CD4-positive, alpha-beta T cell (primary cell): Measurements from ENCODE around the gene ABHD17C. TPM values are rescaled to one million over a fixed set of nuclear protein-coding genes. Genes with fewer than 3 reads are reported as not detected.

Experiments
- ATAC-seq: fragments of 200-7000 bp; cut with Tn5 transposase; one replicate; pipeline ENCODE4 v1.10.0; 2022; ENCODE audit warnings: mild to moderate bottlenecking; ENCODE audit not compliant: poor library complexity
- CTCF ChIA-PET: fragments of 350-600 bp; sonication (Branson Sonifier 250); formaldehyde crosslinking; loops from one replicate; lab custom pipeline; 2021; ENCODE audit warnings: antibody characterized with exemption, inconsistent platforms; lab: Charles Lee
- POLR2A ChIA-PET: fragments of 350-600 bp; sonication (Branson Sonifier 250); formaldehyde crosslinking; loops from one replicate; lab custom pipeline; 2021; ENCODE audit warnings: antibody characterized with exemption, inconsistent platforms; lab: Charles Lee
- DNase-seq, 14 experiments: peaks; one replicate each; pipeline ENCODE4 v3.0.0-alpha.2; 2013 to 2020; ENCODE audit warnings: mixed read lengths in 2 of 14
- H3K27ac ChIP-seq, 2 donors: one replicate each; pipeline versions ENCODE4 v1.5.1 to v1.7.0; 2013; ENCODE audit warnings: low read length in 2 of 2, low read depth in 1 of 2, mild to moderate bottlenecking in 1 of 2
- H3K27me3 ChIP-seq, 2 experiments: 1 replicate in 1 of 2; 2 replicates in 1 of 2; pipeline versions ENCODE4 v1.6.1 to v1.7.0; 2013; ENCODE audit warnings: low read length in 2 of 2, control low read depth in 1 of 2, mild to moderate bottlenecking in 1 of 2, moderate library complexity in 1 of 2; ENCODE audit not compliant: insufficient read depth in 2 of 2, control insufficient read depth in 1 of 2
- H3K36me3 ChIP-seq: one replicate; pipeline ENCODE4 v1.6.1; 2013; ENCODE audit warnings: low read length, control low read depth; ENCODE audit not compliant: insufficient read depth
- H3K4me1 ChIP-seq: one replicate; pipeline ENCODE4 v1.6.1; 2013; ENCODE audit warnings: low read length, control low read depth; ENCODE audit not compliant: insufficient read depth
- H3K4me3 ChIP-seq: one replicate; pipeline ENCODE4 v1.5.1; 2013; ENCODE audit warnings: mild to moderate bottlenecking, low read length, moderate library complexity
- H3K9me3 ChIP-seq, 2 experiments: 1 replicate in 1 of 2; 2 replicates in 1 of 2; pipeline versions ENCODE4 v1.6.1 to v1.7.0; 2013; ENCODE audit warnings: low read length in 2 of 2, mild to moderate bottlenecking in 2 of 2, control low read depth in 1 of 2, moderate library complexity in 1 of 2; ENCODE audit not compliant: control insufficient read depth in 1 of 2, insufficient read depth in 1 of 2
- H3K27ac Mint-ChIP-seq: one replicate; pipeline ENCODE4 v1.8.0; 2020; ENCODE audit warnings: mixed read lengths
- H3K27me3 Mint-ChIP-seq: one replicate; pipeline ENCODE4 v1.8.0; 2021; ENCODE audit warnings: mixed read lengths
- H3K36me3 Mint-ChIP-seq: one replicate; pipeline ENCODE4 v1.8.0; 2021; ENCODE audit warnings: low read depth, mixed read lengths
- H3K4me1 Mint-ChIP-seq: one replicate; pipeline ENCODE4 v1.8.0; 2021; ENCODE audit warnings: low read depth, mixed read lengths
- H3K4me3 Mint-ChIP-seq: one replicate; pipeline ENCODE4 v1.8.0; 2020; ENCODE audit warnings: mild to moderate bottlenecking, mixed read lengths
- H3K9me3 Mint-ChIP-seq: one replicate; pipeline ENCODE4 v1.8.0; 2020; ENCODE audit warnings: mixed read lengths
- intact Hi-C, 2 experiments: fragments of 100-400 bp; cut with DNase I in 1 of 2; cut with micrococcal nuclease in 1 of 2; formaldehyde crosslinking; loops; one replicate each; pipeline versions ENCODE4 v1.15.1 to v1.9.0; 2023 to 2025; cut with DNase I, micrococcal nuclease
- total RNA-seq, 174 experiments: library from RNA in 2 of 174; stranded (reverse) in 2 of 174; gene quantifications; one replicate each; pipeline ENCODE4 v1.2.3 and lab custom pipeline; 2021 to 2026
- TF ChIP-seq, protein P1 (sequence below): fragments of 200-600 bp; IDR thresholded peaks from one replicate; pipeline ENCODE4 v1.8.0; 2022; ENCODE audit warnings: antibody characterized with exemption, mild to moderate bottlenecking

The ABHD17C gene
- total RNA-seq, 2 experiments from 2014 or later: 0.33 to 0.59 TPM

DNA sequence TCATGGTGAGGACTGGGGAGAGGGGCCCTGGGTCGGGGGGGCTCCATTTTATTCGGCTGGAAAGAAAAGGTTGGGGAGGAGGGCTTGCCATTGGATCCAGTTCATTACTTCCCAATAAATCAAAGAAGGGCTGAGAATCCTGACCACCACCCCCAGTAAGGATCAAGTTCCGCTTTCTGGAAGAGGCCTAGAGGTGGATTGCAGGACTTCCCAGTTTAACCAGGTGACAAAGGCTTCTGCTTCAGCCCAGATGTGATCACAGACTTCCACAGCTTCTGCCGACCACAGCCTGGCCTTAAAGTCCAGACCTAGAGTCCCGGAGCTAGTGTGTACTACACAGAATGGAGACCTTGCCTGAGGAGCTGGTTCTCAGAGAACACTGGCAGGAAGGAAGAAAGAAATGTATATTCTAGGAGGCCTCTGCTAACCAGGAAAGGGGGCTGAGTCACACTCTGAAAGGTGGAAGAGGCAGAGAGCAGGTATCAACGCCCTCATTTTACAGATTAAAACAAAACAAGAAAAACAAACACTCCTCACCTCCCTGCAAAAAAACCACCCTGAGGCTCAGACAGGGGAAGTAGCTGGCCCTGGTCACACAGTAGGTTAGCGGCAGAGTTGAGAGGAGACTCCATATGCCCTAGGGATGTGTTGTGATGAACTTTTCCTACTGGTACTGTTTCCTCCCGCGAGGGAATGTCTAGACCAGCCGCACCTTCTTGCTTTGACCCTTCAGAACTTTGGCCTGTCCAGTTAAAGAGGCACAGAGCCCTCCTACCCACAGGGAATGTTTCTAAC is 82.9 kb downstream of the ABHD17C start:
- ATAC-seq (no peak), DNase-seq (no peak)
- peaks cover 16% of the 10 kb centered on the region for H3K4me1 ChIP-seq
- intact Hi-C loops: loop anchor here in 1 of 2 experiments (5.0 kb wide), 1 partner anchor 211 kb away; no protein-coding TSS in a partner anchor
- peaks cover 0 to 18% of the 10 kb centered on the region in 2 experiments for H3K9me3 ChIP-seq
- Mint-ChIP-seq H3K27ac (no peak overlapping the region), H3K4me1 (peaks cover 5% of the 10 kb centered on the region), H3K4me3 (no peak overlapping the region), H3K9me3 (no peaks in the 10 kb centered on the region), H3K27me3 (peaks cover 64% of the 10 kb centered on the region), H3K36me3 (no peaks in the 10 kb centered on the region)
- no peak overlapping the region for H3K27ac ChIP-seq
- ChIA-PET CTCF (no interaction called here), POLR2A (no interaction called here)
- no peaks in the 10 kb centered on the region for H3K36me3 ChIP-seq
- peaks cover 31 to 50% of the 10 kb centered on the region in 2 experiments for H3K27me3 ChIP-seq
- H3K4me3 ChIP-seq: no peak overlapping the region
- TF ChIP-seq, protein P1, sequence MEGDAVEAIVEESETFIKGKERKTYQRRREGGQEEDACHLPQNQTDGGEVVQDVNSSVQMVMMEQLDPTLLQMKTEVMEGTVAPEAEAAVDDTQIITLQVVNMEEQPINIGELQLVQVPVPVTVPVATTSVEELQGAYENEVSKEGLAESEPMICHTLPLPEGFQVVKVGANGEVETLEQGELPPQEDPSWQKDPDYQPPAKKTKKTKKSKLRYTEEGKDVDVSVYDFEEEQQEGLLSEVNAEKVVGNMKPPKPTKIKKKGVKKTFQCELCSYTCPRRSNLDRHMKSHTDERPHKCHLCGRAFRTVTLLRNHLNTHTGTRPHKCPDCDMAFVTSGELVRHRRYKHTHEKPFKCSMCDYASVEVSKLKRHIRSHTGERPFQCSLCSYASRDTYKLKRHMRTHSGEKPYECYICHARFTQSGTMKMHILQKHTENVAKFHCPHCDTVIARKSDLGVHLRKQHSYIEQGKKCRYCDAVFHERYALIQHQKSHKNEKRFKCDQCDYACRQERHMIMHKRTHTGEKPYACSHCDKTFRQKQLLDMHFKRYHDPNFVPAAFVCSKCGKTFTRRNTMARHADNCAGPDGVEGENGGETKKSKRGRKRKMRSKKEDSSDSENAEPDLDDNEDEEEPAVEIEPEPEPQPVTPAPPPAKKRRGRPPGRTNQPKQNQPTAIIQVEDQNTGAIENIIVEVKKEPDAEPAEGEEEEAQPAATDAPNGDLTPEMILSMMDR: no peak

DNA sequence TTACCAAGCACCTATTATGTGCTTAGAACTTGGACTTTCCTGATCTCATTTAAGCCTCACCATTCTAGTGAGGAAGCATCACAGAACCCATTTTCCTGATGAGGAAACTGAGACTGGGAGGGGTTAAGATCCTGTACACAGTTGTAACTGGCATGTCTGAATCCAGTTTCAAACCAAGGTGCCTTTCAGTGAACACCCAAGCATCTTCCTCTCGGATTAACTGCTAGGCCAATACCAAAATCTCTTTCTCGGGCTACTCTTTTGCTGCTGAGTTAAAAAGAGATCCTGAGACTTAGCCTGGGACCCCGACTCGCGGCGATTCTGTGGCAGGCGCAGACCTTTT is 83.5 kb downstream of the ABHD17C start:
- Histone ChIP-seq H3K27ac (no peak overlapping the region), H3K36me3 (no peaks in the 10 kb centered on the region), H3K4me1 (peaks cover 16% of the 10 kb centered on the region), H3K4me3 (no peak overlapping the region), H3K27me3 (peaks cover 31 to 50% of the 10 kb centered on the region in 2 experiments), H3K9me3 (peaks cover 0 to 18% of the 10 kb centered on the region in 2 experiments)
- POLR2A ChIA-PET: no interaction called here
- H3K9me3 Mint-ChIP-seq: no peaks in the 10 kb centered on the region
- DNase-seq (no peak), ATAC-seq (no peak)
- no peak overlapping the region for H3K4me3 Mint-ChIP-seq
- intact Hi-C loops: loop anchor here in 1 of 2 experiments (5.0 kb wide), 1 partner anchor 211 kb away; no protein-coding TSS in a partner anchor
- no peak overlapping the region for H3K27ac Mint-ChIP-seq
- TF ChIP-seq, protein P1: no peak
- CTCF ChIA-PET: no interaction called here
- peaks cover 65% of the 10 kb centered on the region for H3K27me3 Mint-ChIP-seq
- no peaks in the 10 kb centered on the region for H3K36me3 Mint-ChIP-seq
- peaks cover 11% of the 10 kb centered on the region for H3K4me1 Mint-ChIP-seq

DNA sequence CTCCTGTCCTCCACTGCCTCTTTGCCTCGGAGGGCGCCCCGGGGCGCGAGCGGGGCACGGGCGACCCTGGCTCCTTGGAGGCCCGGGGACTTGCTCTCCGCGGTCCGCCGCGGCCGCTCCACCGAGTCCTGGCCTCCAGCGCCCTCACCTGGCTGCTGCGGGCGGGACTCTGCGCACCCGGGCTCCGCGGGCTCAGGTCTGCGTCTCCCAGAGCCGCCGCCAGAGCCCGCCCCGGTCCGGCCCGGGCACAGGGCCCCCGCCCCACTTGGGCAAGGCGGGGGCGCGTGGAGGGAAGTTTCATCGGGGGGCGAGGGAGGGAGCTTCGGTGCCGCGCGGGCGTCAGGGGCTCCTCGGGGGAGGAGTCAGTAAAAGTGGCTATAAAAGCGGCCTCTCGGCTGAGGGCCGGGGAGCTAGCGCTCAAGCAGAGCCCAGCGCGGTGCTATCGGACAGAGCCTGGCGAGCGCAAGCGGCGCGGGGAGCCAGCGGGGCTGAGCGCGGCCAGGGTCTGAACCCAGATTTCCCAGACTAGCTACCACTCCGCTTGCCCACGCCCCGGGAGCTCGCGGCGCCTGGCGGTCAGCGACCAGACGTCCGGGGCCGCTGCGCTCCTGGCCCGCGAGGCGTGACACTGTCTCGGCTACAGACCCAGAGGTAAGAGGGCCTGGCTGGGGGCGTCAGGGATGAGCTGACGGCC is 84.0 kb downstream of the ABHD17C start, which contains the start of gene CEMIP:
CEMIP (plus strand) TSS at position 407 of the 694 bp plus-strand sequence. CDS start 94,510 bp downstream, outside the sequence.
- Mint-ChIP-seq H3K4me3 (peak within 1 kb of the TSS; percentile 4), H3K27me3 (peaks cover 62% of the 10 kb centered on the region), H3K4me1 (peaks cover 12% of the 10 kb centered on the region), H3K36me3 (no peaks in the 10 kb centered on the region), H3K27ac (no peak within 1 kb of the TSS), H3K9me3 (no peaks in the 10 kb centered on the region)
- CTCF ChIA-PET: no interaction called here
- Histone ChIP-seq H3K36me3 (no peaks in the 10 kb centered on the region), H3K4me3 (no peak within 1 kb of the TSS), H3K27ac (no peak within 1 kb of the TSS), H3K27me3 (peaks cover 31 to 50% of the 10 kb centered on the region in 2 experiments), H3K4me1 (peaks cover 19% of the 10 kb centered on the region), H3K9me3 (peaks cover 0 to 18% of the 10 kb centered on the region in 2 experiments)
- ATAC-seq: no peak
- POLR2A ChIA-PET: no interaction called here
- DNase-seq: peak in 6 of 14 experiments; percentile 5 to 43 (median 20)
- TF ChIP-seq, protein P1: no peak
- intact Hi-C loops: loop anchor here in 1 of 2 experiments (5.0 kb wide), 1 partner anchor 212 kb away; no protein-coding TSS in a partner anchor
